HG03108 (cell line): ENCODE results near the gene PSMF1.
A peak's percentile ranks its signal among the peaks of the same experiment; 100 is the strongest.
"Not testable (repeated sequence)": the region's sequence is repeated elsewhere in the genome, so short reads cannot be mapped to it uniquely, and the experiment has no call there.

Experiments used
- ATAC-seq: cut with Tn5 transposase; IDR thresholded peaks from one replicate; pipeline ENCODE4 v1.9.1; 2021; ENCODE audit warnings: moderate library complexity; ENCODE audit not compliant: unreplicated experiment

The PSMF1 gene

GRCh38 chr20:1212607-1213396, 94.4 kb downstream of the PSMF1 start:
- ATAC-seq, result peak; percentile 61

DNA sequence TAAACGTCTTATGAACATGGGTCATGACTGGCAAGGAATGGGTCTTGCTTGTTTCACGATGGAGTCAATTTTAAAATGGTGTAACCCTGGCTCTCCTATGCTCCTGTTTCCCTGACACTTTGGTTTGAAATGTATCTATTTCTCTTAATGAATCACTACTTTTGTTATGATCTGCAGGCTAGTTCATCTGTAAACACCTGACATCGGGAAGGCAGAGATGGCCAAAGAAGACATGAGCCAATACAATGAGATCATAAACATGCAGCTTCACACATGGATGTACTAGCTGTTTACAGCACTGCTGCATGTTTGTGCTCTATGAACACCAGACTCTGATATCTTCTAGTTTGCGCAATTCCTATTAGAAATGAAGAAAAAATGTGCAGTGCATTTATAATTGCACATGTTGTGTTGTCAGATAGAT, 96.4 kb downstream of the PSMF1 start:
- no peak for ATAC-seq

- ATAC-seq, result no peak
Measured at GRCh38 chr20:1215386-1216170, 97.2 kb downstream of the PSMF1 start.

DNA sequence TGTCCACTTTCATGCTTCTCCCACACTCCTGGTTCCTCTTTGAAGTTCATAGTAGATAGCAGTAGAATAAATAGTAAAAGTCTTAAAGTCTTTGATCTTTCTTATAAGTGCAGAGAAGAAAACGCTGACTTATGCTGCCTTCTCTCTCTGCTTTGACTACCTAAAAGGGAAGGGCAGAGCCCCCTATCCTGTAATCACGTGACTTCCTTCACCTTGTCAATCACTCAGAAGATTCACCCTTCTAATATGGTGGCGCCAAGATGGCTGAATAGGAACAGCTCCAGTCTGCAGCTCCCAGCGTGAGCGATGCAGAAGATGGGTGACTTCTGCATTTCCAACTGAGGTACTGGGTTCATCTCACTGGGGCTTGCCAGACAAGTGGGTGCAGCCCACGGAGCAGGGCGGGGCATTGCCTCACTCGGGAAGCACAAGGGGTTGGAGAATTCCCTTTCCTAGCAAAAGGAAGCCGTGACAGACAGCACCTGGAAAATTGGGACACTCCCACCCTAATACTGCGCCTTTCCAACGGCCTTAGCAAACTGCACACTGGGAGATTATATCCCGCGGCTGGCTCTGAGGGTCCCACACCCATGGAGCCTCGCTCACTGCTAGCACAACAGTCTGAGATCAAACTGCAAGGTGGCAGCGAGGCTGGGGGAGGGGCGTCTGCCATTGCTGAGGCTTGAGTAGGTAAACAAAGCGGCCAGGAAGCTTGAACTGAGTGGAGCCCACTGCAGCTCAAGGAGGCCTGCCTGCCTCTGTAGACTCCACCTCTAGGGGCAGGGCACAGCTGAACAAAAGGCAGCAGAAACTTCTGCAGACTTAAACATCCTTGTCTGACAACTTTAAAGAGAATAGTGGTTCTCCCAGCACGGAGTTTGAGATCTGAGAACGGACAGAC, 98.4 kb downstream of the PSMF1 start:
- ATAC-seq, result not testable (repeated sequence)
